Type B pancreatic cell (in vitro differentiated cells): ENCODE results near the gene COL15A1. TPM values are rescaled to one million over a fixed set of nuclear protein-coding genes. Genes with fewer than 3 reads are reported as not detected.

Source experiments
- DNase-seq: peaks from one replicate; pipeline ENCODE4 v3.0.0; 2021; ENCODE audit warnings: mixed read lengths; ENCODE audit not compliant: unreplicated experiment; ENCODE audit errors: extremely low spot score
- H3K27ac Mint-ChIP-seq: 2 replicates; pipeline ENCODE4 v1.8.0; 2021; ENCODE audit warnings: mild to moderate bottlenecking, mixed read lengths
- H3K27me3 Mint-ChIP-seq: 2 replicates; pipeline ENCODE4 v1.8.0; 2021; ENCODE audit warnings: mixed read lengths
- H3K36me3 Mint-ChIP-seq: 2 replicates; pipeline ENCODE4 v1.8.0; 2021; ENCODE audit warnings: mixed read lengths
- H3K4me1 Mint-ChIP-seq: one replicate; pipeline ENCODE4 v1.8.0; 2021; ENCODE audit warnings: mixed read lengths; ENCODE audit not compliant: unreplicated experiment
- H3K4me3 Mint-ChIP-seq: 2 replicates; pipeline ENCODE4 v1.8.0; 2021; ENCODE audit warnings: mild to moderate bottlenecking, mixed read lengths
- H3K9me3 Mint-ChIP-seq: 2 replicates; pipeline ENCODE4 v1.8.0; 2021; ENCODE audit warnings: mixed read lengths
- CTCF ChIP-seq: fragments of 200-600 bp; sonication (generic); conservative IDR thresholded peaks from 2 replicates; pipeline ENCODE4 v1.5.0; 2021; ENCODE audit warnings: antibody characterized with exemption, mild to moderate bottlenecking
- total RNA-seq: library from RNA; stranded (reverse); gene quantifications from 2 replicates; pipeline ENCODE4 v1.2.1, GENCODE V29; 2021; ENCODE audit warnings: low replicate concordance

COL15A1 gene
- total RNA-seq, 1 donor from 2014 or later: 0.68 TPM

GRCh38 chr9:99069075-99069474 lies 125.4 kb downstream of the COL15A1 start:
- H3K27me3 Mint-ChIP-seq: no peaks in the 10 kb centered on the region
- DNase-seq: no peak
- TF ChIP-seq CTCF: no peak
- H3K27ac Mint-ChIP-seq: no peak overlapping the region
- H3K4me1 Mint-ChIP-seq: peaks cover 6% of the 10 kb centered on the region
- H3K9me3 Mint-ChIP-seq: no peaks in the 10 kb centered on the region
- no peaks in the 10 kb centered on the region for H3K36me3 Mint-ChIP-seq
- no peak overlapping the region for H3K4me3 Mint-ChIP-seq

GRCh38 chr9:99069546-99069945 lies 125.8 kb downstream of the COL15A1 start:
- Mint-ChIP-seq H3K36me3 (no peaks in the 10 kb centered on the region), H3K27me3 (no peaks in the 10 kb centered on the region), H3K4me1 (peaks cover 6% of the 10 kb centered on the region), H3K9me3 (no peaks in the 10 kb centered on the region), H3K4me3 (no peak overlapping the region), H3K27ac (no peak overlapping the region)
- no peak for TF ChIP-seq CTCF
- no peak for DNase-seq

GRCh38 chr9:99070681-99071080 lies 127.0 kb downstream of the COL15A1 start:
- H3K4me3 Mint-ChIP-seq: no peak overlapping the region
- H3K4me1 Mint-ChIP-seq: peaks cover 6% of the 10 kb centered on the region
- DNase-seq: no peak
- no peaks in the 10 kb centered on the region for H3K36me3 Mint-ChIP-seq
- peaks cover 4% of the 10 kb centered on the region for H3K27me3 Mint-ChIP-seq
- TF ChIP-seq CTCF: no peak
- H3K9me3 Mint-ChIP-seq: no peaks in the 10 kb centered on the region
- H3K27ac Mint-ChIP-seq: no peak overlapping the region

GRCh38 chr9:99071313-99072039 lies 127.8 kb downstream of the COL15A1 start:
- peaks cover 7% of the 10 kb centered on the region for H3K27me3 Mint-ChIP-seq
- H3K27ac Mint-ChIP-seq: no peak overlapping the region
- H3K9me3 Mint-ChIP-seq: no peaks in the 10 kb centered on the region
- peaks cover 6% of the 10 kb centered on the region for H3K4me1 Mint-ChIP-seq
- H3K36me3 Mint-ChIP-seq: no peaks in the 10 kb centered on the region
- no peak for DNase-seq
- no peak for TF ChIP-seq CTCF
- H3K4me3 Mint-ChIP-seq: no peak overlapping the region

- no peaks in the 10 kb centered on the region for H3K36me3 Mint-ChIP-seq
- H3K9me3 Mint-ChIP-seq: no peaks in the 10 kb centered on the region
- H3K4me3 Mint-ChIP-seq: no peak overlapping the region
- peaks cover 13% of the 10 kb centered on the region for H3K27me3 Mint-ChIP-seq
- peaks cover 6% of the 10 kb centered on the region for H3K4me1 Mint-ChIP-seq
- no peak overlapping the region for H3K27ac Mint-ChIP-seq
- no peak for DNase-seq
- TF ChIP-seq CTCF: no peak
These were observed 128.3 kb downstream of the COL15A1 start for GRCh38 chr9:99072040-99072394.
